Measurements from ENCODE around the gene KDM6B. TPM values are rescaled to one million over a fixed set of nuclear protein-coding genes. Genes with fewer than 3 reads are reported as not detected.

Gene KDM6B
- total RNA-seq, 1 experiment from 2014 or later = 0.11 TPM

GRCh38 chr17:7840441-7840840, 6.4 kb downstream of the KDM6B start:
- DNase-seq (ENCODE audit: low read depth) = no peak

GRCh38 chr17:7840875-7841274, 6.9 kb downstream of the KDM6B start:
- DNase-seq (ENCODE audit: low read depth) = no peak

GRCh38 chr17:7841396-7841914, 7.4 kb downstream of the KDM6B start:
- peak; percentile 92 for DNase-seq (ENCODE audit: low read depth)

- DNase-seq (ENCODE audit: low read depth) = peak; percentile 85
Measured at GRCh38 chr17:7841915-7842379, 7.9 kb downstream of the KDM6B start.

GRCh38 chr17:7842380-7843256, 8.6 kb downstream of the KDM6B start:
- DNase-seq (ENCODE audit: low read depth) = peak; percentile 94

- DNase-seq (ENCODE audit: low read depth) = no peak
Measured at GRCh38 chr17:7843257-7843535, 9.2 kb downstream of the KDM6B start.

GRCh38 chr17:7843536-7844291, 9.7 kb downstream of the KDM6B start:
- peak; percentile 86 for DNase-seq (ENCODE audit: low read depth)

- DNase-seq (ENCODE audit: low read depth) = peak; percentile 94
Measured at GRCh38 chr17:7844292-7845154, 10.5 kb downstream of the KDM6B start.

GRCh38 chr17:7845359-7846062, 11.5 kb downstream of the KDM6B start:
- no peak for DNase-seq (ENCODE audit: low read depth)

GRCh38 chr17:7846063-7846735, 12.2 kb downstream of the KDM6B start:
- no peak for DNase-seq (ENCODE audit: low read depth)

GRCh38 chr17:7846765-7847661, 13.0 kb downstream of the KDM6B start:
- no peak for DNase-seq (ENCODE audit: low read depth)

GRCh38 chr17:7848131-7848579, 14.1 kb downstream of the KDM6B start:
- DNase-seq (ENCODE audit: low read depth) = no peak

- no peak for DNase-seq (ENCODE audit: low read depth)
Measured at GRCh38 chr17:7848739-7849129, 14.7 kb downstream of the KDM6B start.

GRCh38 chr17:7849130-7849750, 15.2 kb downstream of the KDM6B start:
- DNase-seq (ENCODE audit: low read depth) = no peak

GRCh38 chr17:7849751-7850504, 15.9 kb downstream of the KDM6B start:
- DNase-seq (ENCODE audit: low read depth) = no peak

- DNase-seq (ENCODE audit: low read depth) = no peak
Measured at GRCh38 chr17:7850701-7851437, 16.9 kb downstream of the KDM6B start.

GRCh38 chr17:7851438-7852261, 17.6 kb downstream of the KDM6B start:
- peak; percentile 84 for DNase-seq (ENCODE audit: low read depth)
